LNCAP (cell line): Measurements from ENCODE around the gene TAOK2.

Source experiments
- TF ChIP-seq, protein P1 (sequence below): fragments of 450-650 bp; IDR thresholded peaks from 2 replicates; pipeline ENCODE4 v1.5.1; 2017; ENCODE audit warnings: mild to moderate bottlenecking

TAOK2 gene

DNA sequence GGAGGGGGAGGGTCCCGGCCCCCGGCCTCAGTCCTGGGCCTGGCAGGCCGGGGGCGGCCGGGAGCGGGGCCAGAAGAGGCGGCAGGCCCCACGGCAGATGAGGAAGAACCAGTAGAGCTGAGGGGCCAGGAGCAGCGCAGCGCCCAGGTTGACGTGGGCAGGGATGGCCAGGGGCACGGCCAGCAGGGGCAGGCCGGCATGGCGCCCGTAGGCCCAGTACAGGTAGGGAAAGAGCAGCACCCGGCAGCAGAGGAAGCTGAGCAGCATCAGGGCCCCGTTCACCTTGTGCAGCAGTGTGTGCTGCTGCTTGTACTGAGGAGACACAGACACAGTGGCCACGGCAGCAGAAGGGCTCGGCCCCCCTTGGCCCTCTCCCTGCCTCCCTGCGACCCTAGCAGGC, 51.5 kb downstream of the TAOK2 start:
- TF ChIP-seq, protein P1, sequence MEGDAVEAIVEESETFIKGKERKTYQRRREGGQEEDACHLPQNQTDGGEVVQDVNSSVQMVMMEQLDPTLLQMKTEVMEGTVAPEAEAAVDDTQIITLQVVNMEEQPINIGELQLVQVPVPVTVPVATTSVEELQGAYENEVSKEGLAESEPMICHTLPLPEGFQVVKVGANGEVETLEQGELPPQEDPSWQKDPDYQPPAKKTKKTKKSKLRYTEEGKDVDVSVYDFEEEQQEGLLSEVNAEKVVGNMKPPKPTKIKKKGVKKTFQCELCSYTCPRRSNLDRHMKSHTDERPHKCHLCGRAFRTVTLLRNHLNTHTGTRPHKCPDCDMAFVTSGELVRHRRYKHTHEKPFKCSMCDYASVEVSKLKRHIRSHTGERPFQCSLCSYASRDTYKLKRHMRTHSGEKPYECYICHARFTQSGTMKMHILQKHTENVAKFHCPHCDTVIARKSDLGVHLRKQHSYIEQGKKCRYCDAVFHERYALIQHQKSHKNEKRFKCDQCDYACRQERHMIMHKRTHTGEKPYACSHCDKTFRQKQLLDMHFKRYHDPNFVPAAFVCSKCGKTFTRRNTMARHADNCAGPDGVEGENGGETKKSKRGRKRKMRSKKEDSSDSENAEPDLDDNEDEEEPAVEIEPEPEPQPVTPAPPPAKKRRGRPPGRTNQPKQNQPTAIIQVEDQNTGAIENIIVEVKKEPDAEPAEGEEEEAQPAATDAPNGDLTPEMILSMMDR = no peak

DNA sequence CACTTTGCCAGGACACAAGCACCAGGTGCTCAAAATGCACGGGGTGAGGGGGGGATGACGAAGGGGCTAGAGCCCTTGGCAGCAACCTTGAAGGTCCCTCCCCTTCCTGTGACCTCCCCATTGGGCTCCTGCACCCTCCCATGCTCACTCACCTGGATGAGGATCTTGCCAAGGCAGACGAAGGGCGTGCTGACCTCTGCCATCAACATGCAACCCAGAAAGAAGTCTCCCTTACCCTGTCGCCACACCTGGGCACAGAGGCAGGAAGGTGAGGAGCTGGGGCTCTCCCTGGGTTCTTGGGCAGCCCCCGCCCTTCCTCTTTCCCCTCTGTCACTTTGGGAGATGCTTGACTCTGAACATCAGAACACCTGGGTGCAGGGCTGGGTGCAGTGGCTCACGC, 51.9 kb downstream of the TAOK2 start:
- TF ChIP-seq, protein P1 = no peak

DNA sequence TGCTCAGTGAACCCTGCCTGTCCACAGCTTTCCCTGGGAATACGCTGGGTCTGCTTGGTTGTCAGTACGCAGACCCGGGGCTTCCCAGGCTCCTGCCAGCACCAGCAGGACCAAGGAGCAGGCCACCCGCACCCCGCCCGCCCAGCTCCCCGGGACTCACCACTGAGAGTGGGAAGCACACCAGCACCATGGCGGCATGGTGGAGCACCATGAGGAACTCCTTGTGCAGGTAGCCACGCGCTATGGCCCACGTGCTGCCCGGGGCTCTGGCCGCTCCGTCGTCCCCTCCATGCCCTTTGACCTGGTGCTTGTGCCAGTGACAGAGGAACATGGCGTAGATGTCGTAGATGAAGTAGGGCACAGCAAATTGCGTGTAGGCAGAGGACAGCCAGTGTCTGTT, 52.8 kb downstream of the TAOK2 start:
- TF ChIP-seq, protein P1 = no peak

DNA sequence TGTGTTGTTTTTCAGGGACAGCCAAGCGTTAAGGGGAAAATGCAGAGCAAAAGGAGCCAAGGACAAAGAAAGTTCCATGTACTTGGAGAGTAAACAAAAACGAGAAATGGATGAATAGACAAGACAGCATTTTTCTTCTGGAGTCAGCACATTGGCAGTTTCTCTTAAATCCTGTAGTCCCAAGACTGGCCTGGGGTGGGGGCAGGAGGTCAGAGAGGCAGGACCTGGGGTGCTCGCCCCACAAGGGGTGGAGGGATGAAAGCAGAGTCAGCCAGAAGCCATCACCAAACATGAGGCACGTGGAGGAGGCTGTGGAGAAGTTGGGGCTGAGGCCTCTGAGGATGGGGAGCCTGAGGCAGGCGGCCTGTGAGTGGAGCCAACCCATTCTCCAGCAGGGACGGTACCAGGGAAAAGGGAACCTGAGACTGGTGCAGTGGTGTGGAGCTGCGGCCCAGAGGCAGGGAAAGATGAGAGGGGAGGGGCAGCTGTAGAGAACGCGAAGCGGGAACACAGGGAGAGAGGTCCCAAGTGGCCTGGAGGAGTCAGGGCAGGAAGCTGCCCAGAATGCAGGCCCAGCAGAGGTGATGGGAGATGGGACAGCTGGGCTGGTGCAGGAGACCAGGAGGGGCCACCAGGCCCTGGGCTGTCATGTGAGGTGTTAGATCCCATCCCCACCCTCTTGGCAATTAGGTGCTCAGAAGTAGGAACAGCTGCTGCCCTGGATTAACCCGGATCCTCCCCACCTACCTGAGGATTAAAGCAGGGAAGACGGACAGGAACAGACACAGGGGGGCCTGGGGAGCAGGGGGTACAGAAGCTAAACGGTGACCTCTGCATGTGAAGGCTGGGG, 54.1 kb downstream of the TAOK2 start:
- TF ChIP-seq, protein P1 = no peak

DNA sequence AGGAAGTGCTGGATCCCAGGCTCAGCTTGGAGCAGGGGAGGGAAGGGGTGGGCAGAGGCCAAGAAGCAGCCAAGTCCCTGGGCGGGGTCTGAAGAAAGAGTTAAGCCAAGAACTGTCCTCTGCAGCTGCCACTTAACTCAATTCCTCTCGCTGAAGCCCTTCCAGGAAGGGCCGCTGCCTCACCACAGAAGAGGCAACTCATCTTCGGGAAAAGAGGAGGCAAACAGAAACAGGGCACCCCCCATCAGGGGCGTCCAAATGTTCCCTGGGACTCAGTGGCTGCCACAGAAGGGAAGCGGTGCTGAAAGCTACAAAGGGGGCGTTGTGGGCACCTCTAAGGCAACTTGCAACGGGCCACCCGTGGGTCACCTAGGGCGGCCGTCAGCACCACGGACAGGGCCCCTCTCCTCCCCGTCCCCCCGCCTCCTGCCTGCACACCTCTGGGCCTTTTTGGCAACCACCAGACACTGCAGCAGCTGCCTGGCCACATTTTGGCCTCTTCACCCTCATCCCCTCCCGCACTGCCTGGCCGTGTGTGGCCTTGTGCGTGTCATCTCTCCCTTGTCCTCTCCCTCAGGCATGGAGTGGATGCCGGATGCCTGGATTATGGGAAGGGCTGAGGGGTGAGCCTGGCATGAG, 54.9 kb downstream of the TAOK2 start:
- TF ChIP-seq, protein P1 = no peak

DNA sequence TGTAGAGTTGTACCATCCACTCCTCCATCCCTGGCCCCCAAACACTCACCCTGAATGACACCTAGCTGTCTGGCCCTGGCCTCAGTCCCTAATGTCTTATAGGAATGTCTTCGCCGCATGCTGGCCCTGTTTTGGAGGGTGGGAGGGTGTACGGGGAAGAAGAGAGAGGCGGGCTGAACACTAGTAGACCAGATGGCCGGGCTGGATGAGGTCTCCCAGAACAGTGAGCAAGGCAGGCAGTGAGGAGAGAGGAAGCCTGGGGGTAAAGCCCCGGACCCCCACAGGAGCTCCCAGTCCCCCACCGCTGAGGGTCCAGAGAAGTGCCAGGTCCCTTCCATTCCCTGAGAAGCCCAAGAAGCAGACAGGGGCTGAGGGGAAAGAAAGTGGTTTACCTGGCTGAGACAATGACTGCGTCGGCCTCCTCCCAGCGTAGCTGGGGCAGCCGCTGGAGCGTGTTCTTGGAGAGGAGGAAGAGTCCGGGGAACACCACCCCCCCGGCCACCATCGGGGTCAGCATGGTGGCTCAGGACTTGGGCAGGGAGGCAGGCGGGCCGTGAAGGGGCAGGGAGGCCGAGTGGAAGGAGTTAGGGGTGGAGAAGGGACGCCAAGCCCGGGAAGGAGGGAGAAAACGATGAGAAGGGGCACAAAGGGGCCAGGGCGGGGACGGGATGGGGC, 56.5 kb downstream of the TAOK2 start:
- TF ChIP-seq, protein P1 = no peak

DNA sequence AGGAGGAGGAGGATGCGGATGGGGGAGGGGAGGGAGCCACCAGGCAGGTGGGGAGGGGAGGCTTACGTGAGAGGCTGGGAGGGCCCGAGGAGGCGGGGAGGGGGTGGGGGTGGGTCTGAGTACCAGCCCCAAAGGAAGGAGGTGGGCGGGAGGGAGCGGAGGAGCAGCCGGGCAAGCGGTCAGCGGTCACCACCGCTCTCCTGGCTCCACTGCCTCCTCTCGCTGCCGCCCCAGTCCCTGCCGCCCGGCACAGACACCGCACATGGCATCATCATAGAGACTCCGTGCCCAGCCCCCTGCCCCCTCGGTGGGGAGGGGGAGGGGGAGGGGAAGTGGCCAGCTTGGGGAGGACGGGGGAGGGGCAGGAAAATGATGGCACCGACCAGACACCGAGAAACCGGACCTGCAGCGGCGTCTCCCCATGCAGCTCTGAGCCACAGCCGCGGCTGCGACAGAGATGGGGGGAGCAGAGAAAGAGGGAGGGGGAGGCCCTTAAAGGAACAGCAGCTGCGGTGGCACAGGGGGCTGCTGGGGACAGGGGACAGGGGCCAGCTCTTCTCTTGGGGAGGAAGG, 57.3 kb downstream of the TAOK2 start, which contains the start of gene TLCD3B:
Gene TLCD3B, minus strand, starts transcription at position 431 of the 573 bp plus-strand sequence. CDS start 744 bp downstream, outside the sequence.
- TF ChIP-seq, protein P1 = no peak
